Large intestine (tissue), 3 donors: ENCODE measurements around the gene PGS1. TPM values are rescaled to one million over a fixed set of nuclear protein-coding genes. Genes with fewer than 3 reads are reported as not detected.

Source experiments
- DNase-seq, 2 donors: peaks; one replicate each; pipeline versions ENCODE4 v3.0.0 to v3.0.0-alpha.2; 2013
- H3K27ac ChIP-seq: one replicate; pipeline ENCODE4 v1.5.1; 2013; ENCODE audit warnings: low read length
- H3K27me3 ChIP-seq: 2 replicates; pipeline ENCODE4 v1.6.1; 2013; ENCODE audit warnings: low read length; ENCODE audit not compliant: control insufficient read depth, insufficient read depth
- H3K36me3 ChIP-seq: 2 replicates; pipeline ENCODE4 v1.6.1; 2013; ENCODE audit warnings: low read length; ENCODE audit not compliant: control insufficient read depth, insufficient read depth
- H3K4me1 ChIP-seq: one replicate; pipeline ENCODE4 v1.6.1; 2013; ENCODE audit warnings: low read length; ENCODE audit not compliant: control insufficient read depth, insufficient read depth
- H3K4me3 ChIP-seq: one replicate; pipeline ENCODE4 v1.5.1; 2013; ENCODE audit warnings: low read length
- H3K9me3 ChIP-seq: one replicate; pipeline ENCODE4 v1.6.1; 2013; ENCODE audit warnings: mild to moderate bottlenecking, low read depth, low read length, moderate library complexity; ENCODE audit not compliant: control insufficient read depth
- WGBS: methylation state at CpG from one replicate; pipeline ENCODE4 v1.1.5; 2013; ENCODE audit warnings: low lambda C conversion rate; ENCODE audit not compliant: insufficient coverage; 5-methylcytosine and 5-hydroxymethylcytosine counted together
- polyA plus RNA-seq: library from polyadenylated mRNA; unstranded; fragments of 120-200 nt; gene quantifications from one replicate; pipeline ENCODE4 v1.2.1, GENCODE V29; 2013

Gene PGS1
- polyA plus RNA-seq, 1 donor, result 40.6 TPM

DNA sequence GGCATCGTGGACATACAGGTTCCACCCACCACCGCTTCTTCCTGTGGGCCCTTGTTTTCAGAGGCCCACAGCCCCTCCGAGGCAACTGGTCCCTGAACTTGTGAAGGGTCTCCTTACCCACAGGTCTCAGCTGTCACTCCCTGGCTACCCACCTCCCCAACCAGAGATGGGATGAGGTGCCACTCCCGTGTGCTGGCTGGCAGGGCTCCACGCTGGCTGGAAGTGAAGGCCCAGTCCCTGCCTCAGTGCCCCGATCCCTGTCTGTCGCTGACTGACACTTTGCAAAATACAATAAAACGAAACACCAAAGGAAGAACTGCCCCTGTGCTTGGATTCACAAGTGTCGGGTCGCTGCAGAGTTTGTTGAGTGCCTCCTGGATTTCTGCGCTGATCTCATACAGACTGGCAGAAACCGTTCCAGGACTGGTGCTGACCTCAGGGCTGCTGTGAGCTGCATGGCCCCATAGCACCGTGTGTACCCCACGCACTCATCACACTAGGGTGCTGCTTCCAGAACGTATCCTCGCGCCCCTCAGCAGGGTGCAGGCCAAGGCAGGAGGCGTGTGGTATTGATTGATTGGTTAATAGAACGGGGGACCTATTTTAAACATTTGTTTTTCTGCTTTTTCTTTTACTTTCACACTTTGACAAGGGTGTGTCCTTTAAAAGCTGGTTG is 57.0 kb downstream of the PGS1 start:
- no CpG with 5 or more reads among the region's 19 CpGs for WGBS
- no peaks in the 10 kb centered on the region for H3K4me1 ChIP-seq

GRCh38 chr17:78437508-78438169 is 59.2 kb downstream of the PGS1 start:
- WGBS, result no CpG with 5 or more reads among the region's 20 CpGs
- Histone ChIP-seq H3K36me3 (no peaks in the 10 kb centered on the region), H3K9me3 (no peaks in the 10 kb centered on the region), H3K4me1 (no peaks in the 10 kb centered on the region), H3K4me3 (no peak overlapping the region), H3K27me3 (peaks cover 5% of the 10 kb centered on the region), H3K27ac (no peak overlapping the region)
- DNase-seq, result no peak

More for the DNA sequence above, 57.0 kb downstream of the PGS1 start:
- no peak for DNase-seq
- Histone ChIP-seq H3K27ac (no peak overlapping the region), H3K27me3 (peaks cover 5% of the 10 kb centered on the region), H3K36me3 (no peaks in the 10 kb centered on the region), H3K9me3 (no peaks in the 10 kb centered on the region), H3K4me3 (no peak overlapping the region)

- peaks cover 5% of the 10 kb centered on the region for H3K27me3 ChIP-seq
- no peak for DNase-seq
- H3K9me3 ChIP-seq, result no peaks in the 10 kb centered on the region
- no peaks in the 10 kb centered on the region for H3K36me3 ChIP-seq
- H3K27ac ChIP-seq, result no peak overlapping the region
- no peaks in the 10 kb centered on the region for H3K4me1 ChIP-seq
- no peak overlapping the region for H3K4me3 ChIP-seq
- WGBS, result no CpG with 5 or more reads among the region's 10 CpGs
These were observed 59.8 kb downstream of the PGS1 start for GRCh38 chr17:78438271-78438691.

GRCh38 chr17:78438694-78439325 is 60.4 kb downstream of the PGS1 start:
- H3K36me3 ChIP-seq, result no peaks in the 10 kb centered on the region
- no peak overlapping the region for H3K4me3 ChIP-seq
- H3K27ac ChIP-seq, result no peak overlapping the region
- DNase-seq, result no peak
- H3K4me1 ChIP-seq, result no peaks in the 10 kb centered on the region
- no CpG with 5 or more reads among the region's 16 CpGs for WGBS
- H3K27me3 ChIP-seq, result peaks cover 5% of the 10 kb centered on the region
- no peaks in the 10 kb centered on the region for H3K9me3 ChIP-seq

- Histone ChIP-seq H3K27ac (no peak overlapping the region), H3K9me3 (no peaks in the 10 kb centered on the region), H3K4me3 (no peak overlapping the region), H3K27me3 (peaks cover 5% of the 10 kb centered on the region), H3K36me3 (no peaks in the 10 kb centered on the region), H3K4me1 (no peaks in the 10 kb centered on the region)
- no CpG with 5 or more reads among the region's 12 CpGs for WGBS
- no peak for DNase-seq
These were observed 63.0 kb downstream of the PGS1 start for GRCh38 chr17:78441271-78441971.

GRCh38 chr17:78442648-78443218 is 64.3 kb downstream of the PGS1 start:
- Histone ChIP-seq H3K27ac (no peak overlapping the region), H3K36me3 (no peaks in the 10 kb centered on the region), H3K4me1 (no peaks in the 10 kb centered on the region), H3K27me3 (no peaks in the 10 kb centered on the region), H3K9me3 (no peaks in the 10 kb centered on the region), H3K4me3 (no peak overlapping the region)
- no CpG with 5 or more reads among the region's 19 CpGs for WGBS
- no peak for DNase-seq

DNA sequence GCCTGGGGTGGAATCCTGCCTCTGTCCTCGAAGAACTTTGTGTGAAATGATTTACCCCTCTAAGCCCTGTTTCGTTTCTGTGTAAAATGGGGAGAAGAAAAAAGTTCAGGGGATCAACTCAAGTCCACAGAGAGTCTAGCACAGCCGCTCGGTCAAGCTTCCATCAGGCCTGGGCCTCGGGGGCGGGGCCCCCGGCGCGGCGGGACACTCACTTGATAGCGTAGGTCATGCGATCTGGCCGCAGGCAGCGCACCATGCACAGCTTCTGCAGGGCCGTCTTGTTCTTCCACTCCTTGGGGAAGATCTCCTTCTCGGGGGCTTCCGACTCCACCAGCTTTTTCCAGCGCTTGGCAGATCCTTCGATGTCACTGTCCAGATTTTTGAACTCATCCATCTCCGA is 65.9 kb downstream of the PGS1 start:
- no peak for DNase-seq
- H3K27me3 ChIP-seq, result no peaks in the 10 kb centered on the region
- no CpG with 5 or more reads among the region's 20 CpGs for WGBS
- no peaks in the 10 kb centered on the region for H3K4me1 ChIP-seq
- H3K4me3 ChIP-seq, result no peak overlapping the region
- H3K27ac ChIP-seq, result no peak overlapping the region
- no peaks in the 10 kb centered on the region for H3K9me3 ChIP-seq
- no peaks in the 10 kb centered on the region for H3K36me3 ChIP-seq

DNA sequence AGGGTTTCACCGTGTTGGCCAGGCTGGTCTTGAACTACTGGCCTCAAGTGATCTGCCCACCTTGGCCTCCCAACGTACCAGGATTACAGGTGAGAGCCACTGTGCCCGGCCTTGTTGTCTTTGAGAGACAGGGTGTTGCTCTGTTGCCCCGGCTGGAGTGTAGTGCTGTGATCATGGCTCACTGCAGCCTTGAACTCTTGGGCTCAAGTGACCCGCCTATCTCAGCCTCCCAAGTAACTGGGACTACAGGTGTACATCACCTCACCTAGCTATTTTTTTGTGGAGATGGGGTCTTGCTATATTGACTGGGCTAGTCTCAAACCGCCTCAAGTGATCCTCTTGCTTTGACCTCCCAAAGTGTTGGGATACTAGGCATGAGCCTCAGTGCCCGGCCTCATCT is 68.4 kb downstream of the PGS1 start:
- no peaks in the 10 kb centered on the region for H3K27me3 ChIP-seq
- WGBS, result no CpG with 5 or more reads among the region's 7 CpGs
- H3K9me3 ChIP-seq, result no peaks in the 10 kb centered on the region
- H3K27ac ChIP-seq, result no peak overlapping the region
- no peak overlapping the region for H3K4me3 ChIP-seq
- H3K36me3 ChIP-seq, result no peaks in the 10 kb centered on the region
- DNase-seq, result no peak
- H3K4me1 ChIP-seq, result no peaks in the 10 kb centered on the region

DNA sequence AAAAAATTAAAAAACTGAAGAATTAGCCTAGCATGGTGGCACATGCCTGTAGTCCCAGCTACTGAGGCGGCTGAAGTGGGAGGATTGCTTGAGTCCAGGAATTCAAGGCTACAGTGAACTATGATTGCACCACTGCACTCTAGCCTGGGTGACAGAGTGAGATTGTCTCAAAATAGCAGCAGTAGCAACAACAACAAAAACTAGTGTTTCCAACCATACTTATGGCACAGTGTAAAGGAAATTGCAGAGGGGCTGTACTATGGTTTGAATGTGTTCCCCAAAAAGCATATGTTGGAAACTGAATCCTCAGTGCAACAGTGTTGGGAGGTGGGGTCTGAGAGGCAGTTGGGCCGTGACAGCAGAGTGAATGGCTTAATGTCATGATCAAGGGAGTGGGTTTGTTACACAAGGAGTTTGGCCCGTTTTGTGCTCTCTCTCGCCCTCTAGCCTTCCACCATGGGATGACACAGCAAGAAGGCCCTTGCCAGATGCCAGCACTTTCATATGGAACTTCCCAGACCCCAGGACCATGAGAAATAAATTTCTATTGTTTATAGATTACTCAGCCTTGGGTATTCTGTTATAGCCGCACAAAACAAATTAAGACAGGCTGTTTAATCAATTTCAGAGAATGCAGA is 70.0 kb downstream of the PGS1 start:
- DNase-seq, result no peak
- 85% methylated on average over 2 of the region's 5 CpGs for WGBS
- Histone ChIP-seq H3K27ac (no peak overlapping the region), H3K27me3 (no peaks in the 10 kb centered on the region), H3K9me3 (no peaks in the 10 kb centered on the region), H3K4me1 (no peaks in the 10 kb centered on the region), H3K36me3 (no peaks in the 10 kb centered on the region), H3K4me3 (no peak overlapping the region)
